ENCODE data around the gene KTN1.

The KTN1 gene

DNA sequence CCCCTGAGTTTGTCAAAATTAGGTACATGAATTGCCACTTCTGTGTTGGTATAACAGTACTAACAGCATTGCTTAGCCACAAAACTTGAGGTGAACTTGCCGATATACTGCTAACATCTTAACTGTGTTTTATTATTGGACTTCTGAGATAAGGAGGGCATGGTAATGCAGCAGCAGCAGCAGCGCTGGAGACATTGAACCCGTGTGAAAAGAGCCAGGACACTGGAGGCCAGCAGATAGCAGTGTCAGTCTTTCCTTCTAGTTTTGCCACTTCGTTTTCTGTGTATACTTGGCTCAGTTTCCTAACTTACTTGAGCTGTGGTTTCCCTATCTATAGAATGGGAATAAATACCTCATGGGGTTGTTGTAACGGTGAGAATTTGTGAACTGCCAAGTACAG is 82.7 kb downstream of the KTN1 start:
- in situ Hi-C loops (cut with HindIII; ENCODE audit: low sequenced_read_pairs), result no loop called here

DNA sequence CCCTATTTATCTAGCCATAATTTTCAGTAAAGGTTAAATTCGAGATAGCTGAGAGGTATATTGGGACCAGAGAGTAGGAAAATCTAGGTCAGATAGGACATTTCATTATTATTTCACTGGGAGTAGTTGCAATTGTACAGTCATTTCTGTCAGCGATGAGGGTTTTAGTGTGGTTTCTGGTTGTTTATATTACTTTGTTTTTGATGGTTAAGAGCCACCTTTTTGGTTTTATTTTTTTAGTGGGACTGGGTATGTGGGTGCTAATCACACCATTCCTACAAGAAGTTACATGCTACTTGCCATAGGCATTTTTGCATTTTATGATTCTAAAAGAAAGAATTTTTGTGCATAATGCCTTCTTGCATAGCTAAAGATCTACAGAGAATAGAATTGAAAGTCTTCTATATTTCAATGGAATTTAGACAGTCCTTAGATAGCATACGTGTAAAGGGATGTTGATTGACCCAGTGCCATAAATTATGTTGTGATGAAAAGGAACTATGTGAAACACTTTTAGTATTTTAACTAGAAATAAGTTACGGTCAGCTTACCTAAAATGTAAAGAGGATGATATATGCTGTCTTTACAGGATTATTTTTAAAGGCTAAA is 85.2 kb downstream of the KTN1 start:
- in situ Hi-C loops (cut with HindIII; ENCODE audit: low sequenced_read_pairs), result no loop called here

DNA sequence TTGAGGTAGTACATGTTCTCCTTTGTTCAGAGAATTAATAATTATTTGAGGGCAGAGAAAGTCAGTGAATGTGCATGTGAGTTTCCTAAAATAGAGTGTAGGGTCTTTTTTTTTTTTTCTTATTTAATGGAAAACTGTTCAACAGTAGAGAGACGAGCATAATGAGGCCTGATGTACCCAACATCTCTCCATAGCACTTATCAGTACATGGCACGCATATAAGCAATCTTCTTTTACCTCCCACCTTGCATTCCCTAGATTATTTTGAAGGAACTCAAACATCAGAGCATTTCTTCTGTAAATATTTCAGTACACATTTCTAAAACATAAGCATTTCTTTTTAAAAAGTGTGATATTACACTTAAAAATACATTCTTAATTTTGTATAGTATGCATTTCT is 87.8 kb downstream of the KTN1 start:
- in situ Hi-C loops (cut with HindIII; ENCODE audit: low sequenced_read_pairs), result no loop called here

DNA sequence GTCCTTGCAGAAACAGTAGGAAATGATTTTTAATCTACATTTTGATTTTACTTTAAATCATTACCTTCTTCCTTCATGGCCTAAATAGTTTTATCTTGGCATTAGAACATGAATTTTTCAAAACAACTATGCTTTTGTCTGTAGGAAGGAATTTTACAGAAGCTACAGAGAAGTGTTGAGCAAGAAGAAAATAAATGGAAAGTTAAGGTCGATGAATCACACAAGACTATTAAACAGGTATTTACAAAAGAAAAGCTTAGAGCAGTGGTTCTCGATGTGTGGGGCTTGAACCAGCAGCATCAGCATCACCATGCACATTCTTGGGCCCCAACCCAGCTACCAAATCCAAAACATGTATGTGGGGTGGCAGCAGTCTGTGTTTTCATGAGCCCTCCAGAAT is 91.6 kb downstream of the KTN1 start:
- in situ Hi-C loops (cut with HindIII; ENCODE audit: low sequenced_read_pairs), result no loop called here

DNA sequence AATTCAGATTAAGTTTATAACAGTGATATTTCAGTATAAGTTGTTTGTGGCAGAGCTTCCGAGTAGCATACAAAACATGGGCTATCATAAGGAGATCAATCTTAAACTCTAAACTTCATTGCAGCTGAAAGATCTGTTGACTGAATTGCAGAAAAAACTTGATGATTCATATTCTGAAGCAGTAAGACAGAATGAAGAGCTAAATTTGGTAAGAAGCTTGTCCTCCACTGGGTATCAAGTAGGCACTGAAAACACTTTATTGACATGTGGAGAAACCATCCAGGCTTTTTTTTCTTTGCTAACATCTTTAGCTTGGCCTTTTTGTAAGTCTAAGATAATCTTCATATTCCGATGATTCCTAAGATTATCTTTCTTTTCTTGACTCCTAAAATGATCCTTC is 93.0 kb downstream of the KTN1 start:
- in situ Hi-C loops (cut with HindIII; ENCODE audit: low sequenced_read_pairs), result no loop called here

DNA sequence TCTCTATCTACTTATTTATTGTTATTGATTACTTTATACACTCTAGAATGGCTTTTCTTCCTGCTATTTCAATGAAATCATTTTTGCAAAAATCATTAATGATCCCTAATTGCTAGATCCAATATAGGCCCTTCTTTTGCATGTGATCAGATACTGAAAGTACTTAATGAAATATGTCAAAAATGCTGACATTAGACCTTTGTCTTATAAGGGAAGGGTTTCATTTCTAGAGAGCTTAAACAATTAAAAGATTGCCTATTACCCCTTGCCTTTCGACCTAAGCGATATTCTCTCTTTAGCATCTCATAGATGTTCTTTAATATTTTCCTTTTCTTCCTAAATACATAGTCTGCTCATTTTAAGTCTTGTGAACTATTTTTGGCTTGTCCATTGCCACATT is 101.1 kb downstream of the KTN1 start:
- in situ Hi-C loops (cut with HindIII; ENCODE audit: low sequenced_read_pairs), result no loop called here

DNA sequence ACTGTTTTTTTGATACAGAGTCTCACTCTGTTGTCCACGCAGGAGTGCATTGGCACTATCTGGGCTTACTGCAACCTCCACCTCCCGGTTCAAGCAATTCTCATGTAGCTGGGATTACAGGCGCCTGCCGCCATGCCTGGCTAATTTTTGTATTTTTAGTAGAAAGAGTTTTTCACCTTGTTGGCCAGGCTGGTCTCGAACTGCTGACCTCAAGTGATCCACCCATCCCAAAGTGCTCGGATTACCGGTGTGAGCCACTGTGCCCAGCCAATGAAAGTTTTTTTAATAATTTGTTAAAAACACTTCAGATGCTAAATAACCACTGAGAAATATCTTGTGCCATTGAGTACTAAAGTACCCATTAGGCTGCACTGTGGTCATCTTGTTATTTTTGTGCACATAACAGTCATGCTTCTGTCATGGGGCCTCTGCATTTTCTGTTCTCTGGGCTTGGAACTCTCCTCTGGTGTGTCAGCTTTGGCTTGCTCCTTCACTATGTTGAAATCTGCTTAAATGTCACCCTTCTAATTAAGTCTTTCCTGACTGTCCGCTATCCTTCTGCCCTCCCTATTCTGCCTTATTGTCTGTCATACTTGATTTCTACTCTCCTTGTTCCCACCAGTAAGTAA is 105.1 kb downstream of the KTN1 start:
- in situ Hi-C loops (cut with HindIII; ENCODE audit: low sequenced_read_pairs), result no loop called here

DNA sequence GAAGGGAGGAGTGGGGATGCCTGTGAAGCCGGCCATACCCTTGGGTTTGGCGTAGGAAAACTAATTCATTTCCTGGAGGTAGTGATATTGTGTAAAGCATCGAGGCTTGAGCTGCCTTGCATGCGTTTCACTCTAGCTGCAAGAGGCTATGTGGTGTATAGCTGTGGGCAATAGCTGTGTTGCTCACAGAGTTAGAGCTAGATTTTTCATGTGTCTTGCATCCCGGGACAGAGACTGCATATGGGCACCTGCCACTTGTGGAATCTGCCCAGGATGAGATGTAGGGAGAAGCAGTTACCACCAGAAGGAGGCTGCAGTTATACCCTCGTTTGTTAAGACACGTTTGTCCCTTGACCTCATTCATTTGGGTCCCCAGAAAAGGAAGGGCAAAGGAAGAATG is 106.7 kb downstream of the KTN1 start:
- in situ Hi-C loops (cut with HindIII; ENCODE audit: low sequenced_read_pairs), result no loop called here

DNA sequence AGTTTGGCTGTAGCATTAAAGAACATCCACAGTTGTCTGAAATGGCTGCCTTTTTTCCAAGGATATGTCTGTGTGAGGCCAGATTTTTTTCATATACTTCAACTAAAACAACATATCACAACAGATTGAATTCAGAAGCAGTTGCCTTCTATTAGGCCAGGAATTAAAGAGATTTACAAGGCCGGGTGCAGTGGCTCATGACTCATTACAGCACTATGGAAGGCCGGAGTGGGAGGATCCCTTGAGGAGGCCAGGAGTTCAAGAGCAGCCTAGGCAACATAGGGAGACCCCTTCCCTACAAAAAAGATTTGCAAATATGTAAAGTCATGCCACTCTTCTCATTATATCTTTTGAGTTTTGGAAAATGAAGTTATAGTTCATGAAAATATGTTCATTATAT is 108.6 kb downstream of the KTN1 start:
- in situ Hi-C loops (cut with HindIII; ENCODE audit: low sequenced_read_pairs), result no loop called here

DNA sequence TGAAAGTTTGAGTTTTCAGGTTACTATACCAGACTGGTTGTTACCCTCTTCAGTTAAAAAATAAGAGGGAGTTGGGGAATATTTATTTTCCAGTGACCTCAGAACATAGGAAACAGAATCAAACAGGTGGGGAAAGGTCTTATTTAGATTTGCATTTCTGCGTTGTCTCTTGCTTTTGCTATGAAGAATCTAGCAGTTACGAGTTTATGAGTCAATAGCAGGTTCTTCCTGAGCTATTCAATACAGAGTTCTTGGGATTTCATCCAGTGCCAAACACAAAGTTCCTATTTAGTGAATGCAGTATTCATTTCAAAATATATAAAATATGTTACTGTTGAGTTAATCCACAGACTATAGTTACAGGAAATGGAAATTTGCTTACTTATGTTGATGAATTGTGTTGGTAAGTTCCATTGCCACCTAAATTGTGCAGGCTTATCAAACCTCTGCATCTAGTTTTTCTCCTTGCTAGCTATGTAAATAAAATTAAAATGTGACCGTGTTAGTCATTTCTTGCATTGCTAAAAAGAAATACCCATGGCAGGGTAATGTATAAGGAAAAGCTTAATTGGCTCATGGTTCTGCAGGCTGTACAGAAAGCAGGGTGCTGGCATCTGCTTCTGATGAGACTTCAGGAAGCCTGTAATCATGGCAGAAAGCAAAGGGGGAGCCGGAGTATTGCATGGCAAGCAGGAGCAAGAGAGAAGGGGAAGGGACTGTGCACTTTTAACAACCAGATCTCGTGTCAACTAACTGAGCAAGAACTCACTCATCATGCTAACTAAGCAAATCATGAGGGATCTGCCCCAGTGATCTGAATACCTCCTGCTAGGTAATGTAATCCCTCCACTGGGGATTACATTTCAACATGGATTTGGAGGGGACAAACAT is 110.2 kb downstream of the KTN1 start:
- in situ Hi-C loops (cut with HindIII; ENCODE audit: low sequenced_read_pairs), result no loop called here

DNA sequence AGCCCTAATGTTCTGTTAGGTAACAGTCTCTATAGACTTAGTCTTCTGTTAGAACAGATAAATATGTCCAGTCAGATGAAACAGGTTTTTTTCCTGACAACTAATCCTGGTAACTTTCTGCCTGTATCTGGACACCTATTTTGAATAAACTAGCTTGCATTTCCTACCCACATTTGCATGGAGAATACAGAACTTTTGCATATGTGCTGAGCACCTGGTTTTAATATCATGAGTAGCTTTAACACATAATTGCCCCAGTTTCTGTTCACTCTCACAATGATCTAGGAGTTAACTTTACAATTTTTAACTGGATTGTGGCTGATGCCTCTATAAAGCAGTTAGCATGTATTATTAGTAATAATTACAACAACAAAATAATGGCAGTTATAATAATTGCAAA is 111.7 kb downstream of the KTN1 start:
- in situ Hi-C loops (cut with HindIII; ENCODE audit: low sequenced_read_pairs), result no loop called here

DNA sequence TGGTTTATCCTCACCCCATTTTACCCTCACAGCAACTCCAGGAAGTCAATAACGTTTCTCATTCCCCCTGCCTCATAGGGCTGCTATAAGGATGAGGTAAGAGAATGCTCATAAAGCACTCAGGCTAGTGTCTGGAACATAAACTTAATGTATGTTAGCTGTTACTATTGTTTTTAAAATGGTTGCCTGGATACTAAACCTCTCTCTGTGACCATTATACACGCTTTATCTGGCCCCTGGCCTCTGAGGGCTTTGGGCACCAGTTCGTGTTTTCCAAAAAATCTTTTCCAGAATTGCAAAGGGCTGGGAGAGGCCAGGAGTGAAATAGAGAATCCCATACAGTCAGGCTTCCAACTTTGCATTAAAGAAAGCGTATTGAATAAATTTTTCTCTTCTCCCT is 113.9 kb downstream of the KTN1 start:
- in situ Hi-C loops (cut with HindIII; ENCODE audit: low sequenced_read_pairs), result no loop called here

DNA sequence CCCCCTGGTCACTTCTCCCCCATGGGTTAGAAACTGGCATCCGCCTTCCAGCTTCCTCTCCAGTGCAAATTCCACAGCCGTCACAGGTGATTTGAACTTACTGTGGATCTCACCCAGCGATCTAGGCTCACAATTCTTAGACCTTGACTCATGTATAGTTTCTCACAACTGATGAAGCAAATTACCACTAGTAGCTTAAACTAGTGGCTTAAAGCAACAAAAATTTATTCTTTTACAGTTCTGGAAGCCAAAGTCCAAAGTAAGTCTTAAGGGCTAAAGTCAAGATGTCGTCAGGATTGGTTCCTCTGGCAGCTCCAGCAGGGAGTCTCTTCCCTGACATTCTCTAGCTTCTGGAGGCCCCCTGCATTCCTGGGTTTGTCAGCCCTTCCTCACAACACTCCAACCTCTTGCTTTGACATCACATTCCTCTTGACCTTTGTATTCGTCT is 117.4 kb downstream of the KTN1 start:
- in situ Hi-C loops (cut with HindIII; ENCODE audit: low sequenced_read_pairs), result no loop called here

DNA sequence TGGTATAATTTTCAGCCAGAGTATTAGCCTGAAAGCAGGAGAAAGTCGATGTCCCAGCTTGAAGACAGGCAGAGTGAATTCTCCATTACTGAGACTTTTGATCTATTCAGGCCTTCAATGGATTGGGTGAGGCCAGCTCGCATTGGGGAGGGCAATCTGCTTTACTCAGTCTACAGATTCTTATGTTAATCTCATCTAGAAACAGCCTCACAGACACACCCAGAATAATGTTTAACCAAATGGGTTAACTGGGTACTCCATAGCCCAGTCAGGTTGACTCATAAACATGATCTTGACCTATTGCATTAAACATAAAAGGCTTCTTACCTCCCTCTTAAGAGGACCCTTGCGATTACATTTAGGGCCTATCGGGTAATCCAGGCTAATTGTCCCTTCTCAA is 118.0 kb downstream of the KTN1 start:
- in situ Hi-C loops (cut with HindIII; ENCODE audit: low sequenced_read_pairs), result no loop called here

DNA sequence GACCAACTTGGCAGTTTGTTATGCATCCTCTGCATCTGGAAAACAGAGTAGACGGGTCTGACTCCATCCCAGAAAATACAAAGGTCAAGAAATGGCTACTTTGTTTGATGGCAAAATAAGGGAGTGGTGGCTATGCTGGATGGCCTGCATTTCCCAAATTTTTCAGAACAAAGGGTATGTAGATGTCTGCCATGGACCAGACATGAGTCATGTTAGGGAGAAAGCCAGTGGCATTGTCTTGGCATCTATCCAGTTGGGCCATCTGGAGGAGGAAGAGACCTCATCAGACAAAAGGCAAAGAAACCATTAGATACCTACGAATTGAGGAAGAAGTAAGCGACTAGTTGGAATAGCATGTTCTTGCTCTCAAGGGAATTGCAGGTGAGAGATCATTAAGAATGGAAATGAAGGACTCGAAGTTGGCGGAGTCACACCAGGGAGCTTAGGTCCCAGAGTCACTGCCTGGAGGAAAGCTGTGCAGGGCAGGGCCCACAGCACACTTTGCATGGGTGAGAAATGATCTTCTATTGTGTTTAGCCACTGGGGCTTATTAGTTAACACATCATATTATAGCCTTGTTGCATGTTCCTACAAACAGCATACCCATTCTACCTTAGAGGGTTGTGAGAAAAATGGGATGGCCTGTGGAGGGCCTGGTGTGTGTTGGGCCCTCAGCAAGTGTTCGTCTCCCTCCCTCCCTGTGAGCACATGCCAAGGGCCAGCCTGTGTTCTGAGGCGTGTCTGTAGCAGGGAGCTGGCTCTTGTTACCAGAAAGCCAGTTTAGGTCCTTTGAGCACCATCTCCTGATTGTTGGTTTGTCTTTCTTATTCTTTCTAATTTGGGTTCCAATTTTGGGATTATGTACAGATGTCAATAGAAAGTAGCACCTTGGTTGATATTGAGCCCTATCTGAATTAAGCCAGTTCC is 119.4 kb downstream of the KTN1 start:
- in situ Hi-C loops (cut with HindIII; ENCODE audit: low sequenced_read_pairs), result no loop called here

DNA sequence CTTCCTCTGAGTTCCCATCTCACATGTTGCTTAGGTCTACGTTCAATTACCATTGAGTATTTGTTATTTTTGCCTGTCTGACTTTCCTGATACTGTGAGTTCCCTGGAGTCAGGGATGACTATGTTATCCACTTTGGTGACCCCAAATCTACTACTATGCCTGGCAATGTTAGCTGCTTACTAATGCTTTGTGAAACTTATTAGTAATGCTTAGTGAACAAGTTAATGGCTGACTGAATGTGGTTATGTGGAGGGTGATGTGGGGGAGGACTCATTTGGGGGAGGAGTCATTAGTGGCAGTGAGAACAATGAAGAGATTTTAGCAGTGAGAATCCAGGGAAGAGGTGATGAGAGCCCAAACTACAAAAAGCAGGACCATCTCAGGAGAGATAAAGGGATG is 121.6 kb downstream of the KTN1 start:
- in situ Hi-C loops (cut with HindIII; ENCODE audit: low sequenced_read_pairs), result no loop called here

DNA sequence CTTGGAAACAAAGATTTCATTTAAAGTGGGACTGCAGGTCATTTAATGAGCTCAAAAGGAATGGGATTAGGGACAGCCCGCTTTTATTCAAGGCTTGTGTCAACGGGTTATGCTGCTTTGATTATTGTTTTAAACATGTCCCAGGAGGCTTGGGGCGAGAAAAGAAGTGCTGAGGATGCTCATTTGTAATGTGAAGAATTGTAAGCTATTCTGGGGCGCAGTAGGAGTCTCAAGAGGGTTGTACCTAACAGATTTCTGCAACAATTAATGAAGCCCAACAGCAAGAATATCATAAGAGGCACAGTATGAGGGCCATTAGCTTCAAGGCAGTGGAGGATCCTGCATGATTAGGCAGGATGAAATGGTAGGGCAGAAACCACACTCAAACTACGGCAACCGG is 122.5 kb downstream of the KTN1 start:
- in situ Hi-C loops (cut with HindIII; ENCODE audit: low sequenced_read_pairs), result no loop called here

DNA sequence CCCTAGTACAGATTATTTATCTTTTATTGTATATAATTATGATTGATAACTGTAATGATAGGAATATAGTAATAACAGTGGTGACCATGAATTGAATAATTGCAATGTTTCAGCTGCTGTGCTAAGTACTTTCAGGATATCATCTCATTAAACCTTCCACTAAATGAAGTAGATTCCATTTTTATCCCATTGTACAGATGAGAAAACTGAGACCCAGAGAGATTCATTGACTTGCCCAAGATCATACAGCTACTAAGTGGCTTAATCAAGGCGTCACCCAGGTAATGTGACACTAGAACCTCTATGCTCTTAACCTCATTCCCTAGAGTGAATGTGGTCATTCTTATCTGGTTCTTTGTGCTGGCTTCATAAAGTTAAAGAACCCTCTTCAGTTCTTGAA is 124.6 kb downstream of the KTN1 start:
- in situ Hi-C loops (cut with HindIII; ENCODE audit: low sequenced_read_pairs), result no loop called here

DNA sequence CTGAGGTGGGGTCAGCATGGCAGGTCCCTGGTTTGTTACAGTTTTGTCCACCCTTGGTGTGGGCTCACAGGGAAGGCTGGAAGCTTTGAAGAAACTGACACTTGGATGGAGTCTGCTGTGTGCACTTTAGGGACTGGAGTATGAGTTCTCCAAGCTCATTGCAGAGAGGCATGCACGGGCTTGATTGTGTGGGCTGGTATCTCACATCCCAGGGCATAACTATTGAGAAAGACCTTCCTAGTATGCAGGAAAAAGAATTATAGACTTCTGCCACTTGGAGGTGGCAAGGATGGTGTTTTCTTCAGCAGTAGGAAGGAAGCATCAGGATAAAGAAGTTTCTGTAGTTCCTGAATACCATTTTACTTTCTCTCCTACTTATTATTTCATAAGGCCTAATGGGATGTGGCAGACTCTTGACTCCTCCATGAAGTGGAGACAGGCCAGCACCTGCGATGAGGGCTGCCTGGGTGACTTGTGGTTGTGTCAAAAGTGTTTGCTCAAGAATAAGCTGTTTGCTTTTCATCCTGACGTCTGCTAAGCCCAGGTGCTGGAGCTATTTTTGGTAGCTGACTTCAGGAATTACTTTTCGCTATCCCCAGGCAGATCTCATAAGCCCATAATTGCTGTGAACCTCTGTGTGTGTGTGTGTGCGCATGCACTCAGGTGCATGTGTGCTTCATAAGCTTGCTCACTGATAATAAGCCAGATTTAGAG is 125.8 kb downstream of the KTN1 start:
- in situ Hi-C loops (cut with HindIII; ENCODE audit: low sequenced_read_pairs), result no loop called here

DNA sequence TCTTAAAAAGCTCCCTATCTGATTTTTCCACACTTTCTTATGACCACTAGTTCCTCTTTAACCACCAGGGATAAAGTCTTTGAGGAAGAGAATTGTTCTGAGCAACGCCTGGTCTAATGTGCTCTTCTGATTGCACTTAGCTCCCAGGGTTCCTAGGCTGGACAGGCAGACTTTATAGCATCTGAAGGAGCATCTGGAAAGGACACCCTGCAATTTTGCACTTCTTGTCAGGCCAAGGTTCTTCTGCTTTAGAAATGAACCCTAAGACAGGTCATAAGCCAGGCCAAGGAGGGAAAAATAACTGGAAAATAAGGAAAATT is 126.3 kb downstream of the KTN1 start:
- in situ Hi-C loops (cut with HindIII; ENCODE audit: low sequenced_read_pairs), result no loop called here

DNA sequence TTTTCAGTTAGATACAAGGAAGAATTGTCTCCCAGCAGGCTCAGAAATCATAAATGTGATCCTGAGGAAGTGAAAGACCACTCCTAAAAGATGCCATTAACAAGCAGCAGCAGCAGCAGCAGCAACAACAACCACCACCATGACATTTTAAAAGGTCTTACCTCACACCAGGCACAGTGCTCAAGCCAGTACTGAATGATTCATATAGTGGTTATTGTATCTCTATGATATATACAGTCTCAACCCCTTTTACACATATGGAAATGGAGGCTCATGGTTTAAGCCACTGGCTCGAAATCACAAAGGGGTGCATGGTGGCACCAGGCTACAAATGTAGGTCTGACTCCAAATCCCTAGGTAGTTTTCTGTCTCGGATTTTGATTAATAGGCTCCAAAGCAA is 126.9 kb downstream of the KTN1 start:
- in situ Hi-C loops (cut with HindIII; ENCODE audit: low sequenced_read_pairs), result no loop called here
